RPMI8226 (cell line): ENCODE data around the gene NEIL1.

Experiments
- DNase-seq: peaks from one replicate; pipeline ENCODE4 v3.0.0-alpha.2; 2015

Gene NEIL1

DNA sequence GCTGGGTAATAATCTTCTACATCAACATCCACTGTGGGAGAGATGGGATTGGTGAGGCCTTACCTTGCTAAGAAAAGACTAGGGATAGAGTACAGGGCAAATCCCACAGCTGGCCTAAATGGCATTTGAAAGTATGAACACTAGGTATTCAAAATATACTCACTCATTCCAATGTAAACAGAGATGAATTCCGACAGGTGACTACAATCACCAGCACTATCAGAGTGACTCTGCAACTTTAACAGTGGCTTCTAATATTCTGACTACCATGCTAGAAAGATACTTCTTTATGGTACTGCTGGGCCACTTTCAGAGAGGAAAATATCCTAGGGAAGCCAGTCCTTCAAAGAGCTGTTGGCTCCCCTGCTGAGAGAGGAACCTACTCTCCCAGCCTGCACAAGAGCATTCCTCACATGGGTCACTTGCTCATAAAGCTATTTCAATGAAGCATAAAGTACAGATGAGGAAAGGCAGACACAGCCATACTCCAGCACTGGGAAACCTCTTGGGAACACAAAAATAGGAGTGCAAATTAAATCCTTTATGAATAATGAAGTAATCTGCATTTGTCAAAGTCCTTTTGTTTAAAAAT is 43.0 kb downstream of the NEIL1 start:
- DNase-seq = no peak

DNA sequence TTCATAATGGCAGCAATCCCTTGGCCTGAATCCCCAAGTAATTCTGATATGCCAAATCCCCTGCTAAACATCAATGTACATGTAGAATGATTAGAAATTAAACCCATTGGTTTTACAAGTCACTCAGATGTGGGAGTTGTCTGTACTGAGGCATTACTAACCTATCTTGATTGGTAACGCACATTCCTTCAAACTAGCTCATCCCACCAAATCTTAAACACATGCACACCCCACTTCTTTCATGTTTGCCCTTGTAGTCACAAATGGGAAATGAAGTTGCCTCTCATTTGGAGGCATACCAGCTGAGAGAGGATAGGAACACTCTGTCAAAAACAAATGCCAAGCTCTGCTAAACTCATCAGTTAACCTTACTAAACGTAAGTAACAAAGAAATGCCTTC is 50.7 kb downstream of the NEIL1 start:
- no peak for DNase-seq

DNA sequence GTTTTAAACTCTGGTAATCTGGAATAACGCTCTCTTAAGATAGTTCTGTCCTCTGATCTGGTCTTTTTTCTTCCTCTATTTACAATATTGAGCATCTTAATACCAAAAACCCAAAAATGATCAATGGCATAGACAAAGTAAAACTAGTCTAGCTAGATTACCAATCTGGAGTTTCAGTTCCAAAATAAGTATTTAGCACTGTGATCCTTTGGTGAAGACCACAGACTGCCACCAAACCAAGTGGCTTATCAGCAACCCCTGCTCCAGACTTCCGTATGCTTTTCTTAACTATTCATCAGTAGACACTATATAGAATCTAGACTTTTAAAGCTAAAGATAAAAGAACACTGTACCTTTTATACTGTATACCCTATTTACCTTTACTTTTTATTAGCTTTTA is 57.1 kb downstream of the NEIL1 start:
- DNase-seq = no peak
